Neural progenitor cell (in vitro differentiated cells): ENCODE data around the gene RBM19.

Source experiments
- EZH2 ChIP-seq: fragments of 200-600 bp; sonication (generic); IDR thresholded peaks from 2 replicates; pipeline ENCODE4 v1.6.1; 2017; ENCODE audit warnings: antibody characterized with exemption, mild to moderate bottlenecking, moderate library complexity
- TF ChIP-seq, protein P1 (sequence below): fragments of 200-600 bp; sonication (generic); IDR thresholded peaks from 2 replicates; pipeline ENCODE4 v1.5.1; 2017; ENCODE audit warnings: antibody characterized with exemption, mild to moderate bottlenecking

DNA sequence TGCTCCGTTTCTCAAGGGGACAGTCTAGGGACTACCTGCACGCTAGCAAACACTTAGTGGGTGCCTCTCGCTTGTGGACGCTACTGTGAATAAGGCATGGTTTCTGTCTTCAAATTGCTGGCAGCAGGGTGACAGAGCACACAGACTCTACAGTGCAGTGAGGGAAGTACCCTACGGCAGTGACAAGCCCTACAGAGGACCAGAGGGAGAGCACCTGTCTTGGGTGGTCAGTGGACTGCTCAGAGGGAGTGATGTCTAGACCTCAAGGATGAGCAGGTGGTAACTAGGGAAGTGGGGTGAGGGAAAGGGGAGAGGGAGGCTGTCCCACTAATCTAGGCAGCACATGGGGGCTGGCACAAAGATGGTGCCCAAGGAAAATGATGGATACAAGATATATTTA lies 160.5 kb downstream of the RBM19 start:
- no peak for TF ChIP-seq EZH2
- TF ChIP-seq, protein P1, sequence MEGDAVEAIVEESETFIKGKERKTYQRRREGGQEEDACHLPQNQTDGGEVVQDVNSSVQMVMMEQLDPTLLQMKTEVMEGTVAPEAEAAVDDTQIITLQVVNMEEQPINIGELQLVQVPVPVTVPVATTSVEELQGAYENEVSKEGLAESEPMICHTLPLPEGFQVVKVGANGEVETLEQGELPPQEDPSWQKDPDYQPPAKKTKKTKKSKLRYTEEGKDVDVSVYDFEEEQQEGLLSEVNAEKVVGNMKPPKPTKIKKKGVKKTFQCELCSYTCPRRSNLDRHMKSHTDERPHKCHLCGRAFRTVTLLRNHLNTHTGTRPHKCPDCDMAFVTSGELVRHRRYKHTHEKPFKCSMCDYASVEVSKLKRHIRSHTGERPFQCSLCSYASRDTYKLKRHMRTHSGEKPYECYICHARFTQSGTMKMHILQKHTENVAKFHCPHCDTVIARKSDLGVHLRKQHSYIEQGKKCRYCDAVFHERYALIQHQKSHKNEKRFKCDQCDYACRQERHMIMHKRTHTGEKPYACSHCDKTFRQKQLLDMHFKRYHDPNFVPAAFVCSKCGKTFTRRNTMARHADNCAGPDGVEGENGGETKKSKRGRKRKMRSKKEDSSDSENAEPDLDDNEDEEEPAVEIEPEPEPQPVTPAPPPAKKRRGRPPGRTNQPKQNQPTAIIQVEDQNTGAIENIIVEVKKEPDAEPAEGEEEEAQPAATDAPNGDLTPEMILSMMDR: no peak
